H9 (cell line): ENCODE measurements around the gene USP47. TPM values are rescaled to one million over a fixed set of nuclear protein-coding genes. Genes with fewer than 3 reads are reported as not detected.

Source experiments
- DNase-seq: peaks from one replicate; pipeline ENCODE4 v3.0.0-alpha.2; 2017
- H2AFZ ChIP-seq: one replicate; pipeline ENCODE4 v1.6.1; 2013; ENCODE audit warnings: mild to moderate bottlenecking, low read length, control low read depth, moderate library complexity
- H2AK5ac ChIP-seq: 2 replicates; pipeline ENCODE4 v1.6.1; 2013; ENCODE audit warnings: low read length, control low read depth, mixed read lengths; ENCODE audit not compliant: insufficient read length
- H2BK120ac ChIP-seq: one replicate; pipeline ENCODE4 v1.6.1; 2013; ENCODE audit warnings: low read depth, mild to moderate bottlenecking, low read length, control low read depth, inconsistent platforms; ENCODE audit not compliant: poor library complexity, severe bottlenecking
- H2BK12ac ChIP-seq: 2 replicates; pipeline ENCODE4 v1.6.1; 2013; ENCODE audit warnings: low read length, control low read depth, mixed read lengths, low read depth; ENCODE audit not compliant: insufficient read length
- H2BK15ac ChIP-seq: 2 replicates; pipeline ENCODE4 v1.6.1; 2013; ENCODE audit warnings: low read depth, low read length, control low read depth
- H2BK20ac ChIP-seq: one replicate; pipeline ENCODE4 v1.6.1; 2013; ENCODE audit warnings: low read depth, mild to moderate bottlenecking, low read length, control low read depth, inconsistent platforms; ENCODE audit not compliant: poor library complexity, severe bottlenecking
- H2BK5ac ChIP-seq: 2 replicates; pipeline ENCODE4 v1.6.1; 2013; ENCODE audit warnings: low read length, control low read depth, mixed read lengths; ENCODE audit not compliant: insufficient read length
- H3K14ac ChIP-seq: 2 replicates; pipeline ENCODE4 v1.6.1; 2013; ENCODE audit warnings: low read length, control low read depth; ENCODE audit not compliant: insufficient read depth
- H3K18ac ChIP-seq: 2 replicates; pipeline ENCODE4 v1.6.1; 2013; ENCODE audit warnings: low read depth, mild to moderate bottlenecking, mixed read lengths, low read length, control low read depth; ENCODE audit not compliant: insufficient read length
- H3K23ac ChIP-seq: 2 replicates; pipeline ENCODE4 v1.6.1; 2013; ENCODE audit warnings: low read length, control low read depth, mixed read lengths, low read depth; ENCODE audit not compliant: insufficient read length
- H3K23me2 ChIP-seq: 2 replicates; pipeline ENCODE4 v1.6.1; 2013; ENCODE audit warnings: low read depth, mild to moderate bottlenecking, mixed read lengths, low read length, control low read depth; ENCODE audit not compliant: insufficient read length, poor library complexity, severe bottlenecking
- H3K27ac ChIP-seq: 2 replicates; pipeline ENCODE4 v1.5.1; 2013; ENCODE audit warnings: low read length, control low read depth, mixed read lengths, low read depth; ENCODE audit not compliant: insufficient read length
- H3K27me3 ChIP-seq: 2 replicates; pipeline ENCODE4 v1.6.1; 2013; ENCODE audit warnings: low read length, control low read depth, inconsistent platforms; ENCODE audit not compliant: insufficient read depth
- H3K4ac ChIP-seq: 2 replicates; pipeline ENCODE4 v1.6.1; 2013; ENCODE audit warnings: low read depth, mild to moderate bottlenecking, control low read depth, inconsistent platforms, low read length, moderate library complexity
- H3K4me1 ChIP-seq: 2 replicates; pipeline ENCODE4 v1.6.1; 2013; ENCODE audit warnings: low read length, control low read depth, inconsistent platforms; ENCODE audit not compliant: insufficient read depth
- H3K4me2 ChIP-seq: 2 replicates; pipeline ENCODE4 v1.6.1; 2013; ENCODE audit warnings: low read length, control low read depth, mixed read lengths; ENCODE audit not compliant: insufficient read length, insufficient read depth
- H3K56ac ChIP-seq: 2 replicates; pipeline ENCODE4 v1.6.1; 2013; ENCODE audit warnings: low read depth, mild to moderate bottlenecking, mixed read lengths, low read length, control low read depth; ENCODE audit not compliant: insufficient read length
- H3K79me1 ChIP-seq: 2 replicates; pipeline ENCODE4 v1.6.1; 2013; ENCODE audit warnings: low read depth, mild to moderate bottlenecking, moderate library complexity, low read length, control low read depth, inconsistent platforms; ENCODE audit not compliant: insufficient read depth, poor library complexity, severe bottlenecking
- H3K79me2 ChIP-seq: 2 replicates; pipeline ENCODE4 v1.6.1; 2013; ENCODE audit warnings: low read length, control low read depth, inconsistent platforms; ENCODE audit not compliant: insufficient read depth
- H3K9ac ChIP-seq: 2 replicates; pipeline ENCODE4 v1.6.1; 2013; ENCODE audit warnings: low read length, control low read depth, mixed read lengths; ENCODE audit not compliant: insufficient read length; ENCODE audit errors: extremely low read depth
- H3K9me3 ChIP-seq: one replicate; pipeline ENCODE4 v1.6.1; 2013; ENCODE audit warnings: low read depth, low read length, inconsistent platforms; ENCODE audit not compliant: control insufficient read depth
- H3T11ph ChIP-seq: one replicate; pipeline ENCODE4 v1.6.1; 2013; ENCODE audit warnings: mild to moderate bottlenecking, low read length, control low read depth, inconsistent platforms
- H4K20me1 ChIP-seq: one replicate; pipeline ENCODE4 v1.6.1; 2013; ENCODE audit not compliant: control insufficient read depth, insufficient read length, insufficient read depth
- H4K5ac ChIP-seq: 2 replicates; pipeline ENCODE4 v1.6.1; 2013; ENCODE audit warnings: low read depth, mild to moderate bottlenecking, mixed read lengths, low read length, control low read depth; ENCODE audit not compliant: insufficient read length
- H4K8ac ChIP-seq: replicated peaks from 2 replicates; pipeline ENCODE4 v1.6.1; 2013; ENCODE audit warnings: low read length, control low read depth, mixed read lengths, low read depth; ENCODE audit not compliant: insufficient read length
- H4K91ac ChIP-seq: 2 replicates; pipeline ENCODE4 v1.6.1; 2013; ENCODE audit warnings: low read depth, mild to moderate bottlenecking, moderate library complexity, mixed read lengths, low read length, control low read depth; ENCODE audit not compliant: insufficient read length
- H3K27ac Mint-ChIP-seq, 3 experiments: 2 replicates in 2 of 3; 3 replicates in 1 of 3; pipeline ENCODE4 v1.8.0; 2020 to 2021; ENCODE audit warnings: mixed read lengths in 3 of 3, mild to moderate bottlenecking in 1 of 3, moderate library complexity in 1 of 3
- H3K27me3 Mint-ChIP-seq: 2 replicates; pipeline ENCODE4 v1.8.0; 2021; ENCODE audit warnings: low read depth, mild to moderate bottlenecking, moderate library complexity, mixed read lengths
- H3K36me3 Mint-ChIP-seq, 3 experiments: 2 replicates in 2 of 3; 3 replicates in 1 of 3; pipeline ENCODE4 v1.8.0; 2020 to 2021; ENCODE audit warnings: low read depth in 3 of 3, mixed read lengths in 3 of 3; ENCODE audit not compliant: insufficient read depth in 1 of 3
- H3K4me1 Mint-ChIP-seq, 2 experiments: 2 replicates each; pipeline ENCODE4 v1.8.0; 2020; ENCODE audit warnings: mixed read lengths in 2 of 2
- H3K4me3 Mint-ChIP-seq, 2 experiments: 2 replicates in 1 of 2; 3 replicates in 1 of 2; pipeline ENCODE4 v1.8.0; 2020 to 2021; ENCODE audit warnings: mild to moderate bottlenecking in 2 of 2, mixed read lengths in 2 of 2, moderate library complexity in 1 of 2
- H3K9me3 Mint-ChIP-seq, 2 experiments: 2 replicates in 1 of 2; 3 replicates in 1 of 2; pipeline ENCODE4 v1.8.0; 2020; ENCODE audit warnings: mild to moderate bottlenecking in 2 of 2, mixed read lengths in 2 of 2, moderate library complexity in 1 of 2
- CTCF ChIP-seq: fragments of 200-600 bp; sonication (generic); conservative IDR thresholded peaks from 3 replicates; pipeline ENCODE4 v1.8.0; 2021; ENCODE audit warnings: antibody characterized with exemption, mild to moderate bottlenecking
- WGBS: extraction: QIAGEN DNeasy Blood & Tissue Kit; methylation state at CpG from one replicate; pipeline ENCODE4 v1.1.7; 2013; ENCODE audit warnings: missing lambda C conversion rate, low lambda C conversion rate, mixed read lengths; ENCODE audit not compliant: insufficient read length; ENCODE audit errors: extremely low coverage; 5-methylcytosine and 5-hydroxymethylcytosine counted together
- total RNA-seq: library from RNA; stranded (reverse); gene quantifications from 2 replicates; pipeline ENCODE4 v1.2.1, GENCODE V29; 2021

USP47 gene
- total RNA-seq, 1 experiment from 2014 or later, result 26.7 TPM

DNA sequence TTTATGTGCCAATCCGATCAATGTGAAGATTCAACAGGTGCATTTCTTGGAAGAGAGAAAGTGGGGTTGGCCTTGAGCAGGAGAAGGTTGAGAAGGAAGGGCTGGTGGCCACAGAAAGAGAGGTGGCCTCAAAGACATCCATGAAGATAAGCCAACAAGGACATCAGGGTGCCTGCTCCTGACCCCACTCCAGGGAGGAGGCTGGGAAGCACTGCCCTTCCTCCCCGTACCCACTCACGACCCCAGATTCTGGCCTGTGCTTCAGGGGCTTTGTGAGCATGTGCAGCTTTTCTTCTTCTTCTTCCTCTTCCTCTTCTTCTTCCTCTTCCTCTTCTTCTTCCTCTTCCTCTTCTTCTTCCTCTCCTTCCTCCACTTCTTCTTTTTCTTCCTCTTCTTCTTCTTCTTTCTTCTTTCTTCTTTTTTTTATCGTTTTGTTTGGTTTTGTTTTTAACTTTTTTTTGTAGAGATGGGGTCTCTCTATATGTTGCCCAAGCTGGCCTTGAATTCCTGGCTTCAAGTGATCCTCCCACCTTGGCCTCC is 136.4 kb downstream of the USP47 start:
- H2AK5ac ChIP-seq, result no peak overlapping the region
- H2BK5ac ChIP-seq, result no peak overlapping the region
- no peak overlapping the region for H3K56ac ChIP-seq
- no peaks in the 10 kb centered on the region for H3K79me1 ChIP-seq
- H3K4me1 ChIP-seq, result no peaks in the 10 kb centered on the region
- no peaks in the 10 kb centered on the region for H3K27me3 ChIP-seq
- H3K23ac ChIP-seq, result no peak overlapping the region
- H3K9me3 ChIP-seq, result no peaks in the 10 kb centered on the region
- no peak overlapping the region for H3K18ac ChIP-seq
- H2BK12ac ChIP-seq, result no peak overlapping the region
- H2AFZ ChIP-seq, result no peak overlapping the region
- no peak overlapping the region for H2BK20ac ChIP-seq
- no peak overlapping the region for H2BK120ac ChIP-seq
- H4K20me1 ChIP-seq, result no peaks in the 10 kb centered on the region
- H3K14ac ChIP-seq, result no peak overlapping the region
- Mint-ChIP-seq H3K36me3 (peaks cover 0 to 2% (median 0%) of the 10 kb centered on the region in 3 experiments; a peak in 3 of 7 replicates), H3K4me3 (no peak overlapping the region), H3K4me1 (peaks cover 19 to 23% of the 10 kb centered on the region in 2 experiments), H3K9me3 (peaks cover 0 to 2% of the 10 kb centered on the region in 2 experiments; a peak in 1 of 5 replicates), H3K27ac (no peak overlapping the region), H3K27me3 (no peaks in the 10 kb centered on the region; the same call in 1 of the 2 replicates)
- DNase-seq, result no peak
- TF ChIP-seq CTCF, result no peak
- H4K91ac ChIP-seq, result no peak overlapping the region
- no peak overlapping the region for H3K9ac ChIP-seq
- no peaks in the 10 kb centered on the region for H3K79me2 ChIP-seq
- H3K23me2 ChIP-seq, result no peaks in the 10 kb centered on the region
- no peak overlapping the region for H3T11ph ChIP-seq
- no peak overlapping the region for H3K4ac ChIP-seq
- WGBS, result no CpG with 5 or more reads among the region's 4 CpGs
- no peak overlapping the region for H3K27ac ChIP-seq
- no peak overlapping the region for H3K4me2 ChIP-seq
- no peak overlapping the region for H2BK15ac ChIP-seq
- no peak overlapping the region for H4K5ac ChIP-seq
- H4K8ac ChIP-seq, result no peak overlapping the region
